HG03521 (cell line): ENCODE measurements around the gene COX6A1.

Source experiments
- ATAC-seq: cut with Tn5 transposase; IDR thresholded peaks from one replicate; pipeline ENCODE4 v1.9.1; 2021; ENCODE audit warnings: mild to moderate bottlenecking, moderate library complexity; ENCODE audit not compliant: unreplicated experiment

COX6A1 gene

DNA sequence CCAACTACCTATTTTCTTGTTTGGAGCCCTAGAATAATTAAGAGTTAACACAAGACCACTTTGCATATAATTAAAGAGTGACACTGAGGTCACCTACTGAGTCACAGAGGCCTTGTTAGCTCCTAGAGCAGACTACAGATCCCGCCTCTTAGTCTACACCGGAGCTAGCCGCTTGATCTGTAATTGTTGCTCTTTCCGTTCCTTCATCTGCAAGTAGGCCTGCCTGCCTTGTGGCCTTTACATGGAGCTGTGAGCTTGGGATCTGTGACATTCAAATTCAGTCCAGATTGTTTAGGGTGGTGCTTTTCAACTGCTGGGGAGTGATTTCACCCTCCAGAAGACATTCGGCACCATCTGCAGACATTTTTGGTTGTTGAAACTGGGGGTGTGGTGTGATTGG is 52.4 kb downstream of the COX6A1 start:
- no peak for ATAC-seq
